Loucy (cell line): ENCODE results near the gene CRACR2A.

Source experiments
- CTCF ChIP-seq: fragments of 200-600 bp; sonication (generic); conservative IDR thresholded peaks from 2 replicates; pipeline ENCODE4 v1.5.1; 2014; ENCODE audit warnings: mild to moderate bottlenecking, antibody characterized with exemption, low read length
- EZH2phosphoT487 ChIP-seq: fragments of 200-600 bp; IDR thresholded peaks from 2 replicates; pipeline ENCODE4 v1.6.1; 2018; ENCODE audit warnings: antibody characterized with exemption, mild to moderate bottlenecking, moderate library complexity, borderline replicate concordance

GRCh38 chr12:3726456-3726855, 26.5 kb downstream of the CRACR2A start:
- TF ChIP-seq CTCF: no peak
- TF ChIP-seq EZH2phosphoT487: no peak
